Transverse colon (tissue), 4 donors: Measurements from ENCODE around the gene DOC2B. TPM values are rescaled to one million over a fixed set of nuclear protein-coding genes. Genes with fewer than 3 reads are reported as not detected.

Experiments
- DNase-seq: peaks from one replicate; pipeline ENCODE4 v3.0.0-alpha.2; 2019
- H3K27ac ChIP-seq, 4 donors: fragments of 200-600 bp; sonication (generic); 2 replicates each; pipeline ENCODE4 v1.5.1; 2016 to 2018; ENCODE audit warnings: inconsistent platforms in 4 of 4
- H3K27me3 ChIP-seq: fragments of 200-600 bp; sonication (generic); 2 replicates; pipeline ENCODE4 v1.5.1; 2017; ENCODE audit warnings: inconsistent platforms
- H3K36me3 ChIP-seq, 4 donors: fragments of 200-600 bp; sonication (generic); 2 replicates each; pipeline ENCODE4 v1.5.1; 2017 to 2019; ENCODE audit warnings: inconsistent platforms in 4 of 4
- H3K4me1 ChIP-seq, 4 donors: fragments of 200-600 bp; sonication (generic); 2 replicates each; pipeline ENCODE4 v1.5.1; 2017 to 2020; ENCODE audit warnings: inconsistent platforms in 4 of 4
- H3K4me3 ChIP-seq, 4 donors: fragments of 200-600 bp; sonication (generic); 1 replicate in 1 of 4; 2 replicates in 3 of 4; pipeline versions ENCODE4 v1.5.1 to v1.6.1; 2017 to 2019; ENCODE audit warnings: inconsistent platforms in 4 of 4
- H3K9me3 ChIP-seq, 2 donors: fragments of 200-600 bp; sonication (generic); 2 replicates each; pipeline ENCODE4 v1.5.1; 2017 to 2019; ENCODE audit warnings: inconsistent platforms in 2 of 2
- EP300 ChIP-seq: sonication (generic); formaldehyde crosslinking; IDR thresholded peaks from one replicate; pipeline ENCODE4 v1.6.1; 2017; ENCODE audit warnings: antibody characterized with exemption, low read depth
- POLR2A ChIP-seq: fragments of 450-650 bp; IDR thresholded peaks from one replicate; pipeline ENCODE4 v1.6.1; 2016; ENCODE audit warnings: antibody characterized with exemption, mild to moderate bottlenecking, moderate library complexity
- POLR2AphosphoS5 ChIP-seq, 3 donors: sonication (generic); formaldehyde crosslinking; IDR thresholded peaks; one replicate each; pipeline ENCODE4 v1.6.1; 2016; ENCODE audit warnings: antibody characterized with exemption in 3 of 3
- WGBS, 2 donors: methylation state at CpG; one replicate each; pipeline ENCODE4 v1.1.5; 2018; ENCODE audit warnings: low coverage in 1 of 2; 5-methylcytosine and 5-hydroxymethylcytosine counted together
- in situ Hi-C, 4 donors: fragments of 200-750 bp; cut with MboI; loops; one replicate each; pipeline versions ENCODE4 v1.15.0 to v1.15.1; 2017; ENCODE audit warnings: low sequenced_read_pairs in 3 of 4, low pct_ligation_motif_present in 1 of 4, low pct_unique_long_range_greater_than_20kb in 1 of 4
- intact Hi-C: fragments of 100-400 bp; cut with DNase I; formaldehyde crosslinking; loops from one replicate; pipeline ENCODE4 v1.15.1; 2023; ENCODE audit warnings: low total_unique reads
- total RNA-seq, 4 donors: library from RNA; depleted of rRNA; stranded (reverse); fragments of >200 nt; gene quantifications; one replicate each; pipeline ENCODE4 v1.1.0, GENCODE V29; 2016
- TF ChIP-seq, protein P1 (sequence below), 5 experiments: fragments of 200-600 bp in 3 of 5; fragments of 450-650 bp in 2 of 5; sonication (generic) in 3 of 5; IDR thresholded peaks; 1 replicate in 2 of 5; 2 replicates in 3 of 5; pipeline ENCODE4 v1.5.1; 2016 to 2017; ENCODE audit warnings: antibody characterized with exemption in 5 of 5, inconsistent platforms in 3 of 5, mild to moderate bottlenecking in 2 of 5, moderate library complexity in 1 of 5

The DOC2B gene
- total RNA-seq, 4 donors from 2014 or later = 1.8 to 11.6 (median 2.6) TPM

DNA sequence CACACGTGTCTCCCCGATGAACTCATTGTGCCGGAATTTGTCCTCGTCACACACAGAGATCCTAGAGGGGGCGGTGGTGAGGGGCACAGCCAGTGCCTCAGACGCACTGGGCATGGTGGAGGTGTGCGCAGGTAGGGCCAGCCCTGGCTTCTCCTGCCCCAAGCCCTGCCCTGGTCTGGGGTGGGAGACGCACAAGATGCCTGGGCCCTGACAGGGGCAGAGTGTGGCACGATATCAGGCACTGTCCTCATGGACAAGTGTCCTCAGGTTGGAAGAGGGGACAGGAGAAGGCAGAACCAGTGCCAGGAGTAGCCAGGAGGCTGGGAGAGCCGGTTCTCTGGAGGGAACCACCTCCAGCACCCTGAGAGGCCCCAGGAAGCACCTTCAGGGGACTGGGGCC lies 20.0 kb downstream of the DOC2B start:
- 87 to 100% methylated on average over 1 to 10 of the region's 10 CpGs for WGBS, 2 donors
- no peak for DNase-seq
- H3K27ac ChIP-seq = no peak overlapping the region
- no peaks in the 10 kb centered on the region for H3K9me3 ChIP-seq
- H3K36me3 ChIP-seq = no peaks in the 10 kb centered on the region
- H3K4me1 ChIP-seq = no peaks in the 10 kb centered on the region
- intact Hi-C loops (no loop called here), in situ Hi-C loops (no loop called here)
- H3K4me3 ChIP-seq = no peak overlapping the region
- TF ChIP-seq EP300 (no peak), POLR2AphosphoS5 (IDR thresholded peaks at IDR 0.05) (no peak), POLR2A (no peak)
- TF ChIP-seq, protein P1, sequence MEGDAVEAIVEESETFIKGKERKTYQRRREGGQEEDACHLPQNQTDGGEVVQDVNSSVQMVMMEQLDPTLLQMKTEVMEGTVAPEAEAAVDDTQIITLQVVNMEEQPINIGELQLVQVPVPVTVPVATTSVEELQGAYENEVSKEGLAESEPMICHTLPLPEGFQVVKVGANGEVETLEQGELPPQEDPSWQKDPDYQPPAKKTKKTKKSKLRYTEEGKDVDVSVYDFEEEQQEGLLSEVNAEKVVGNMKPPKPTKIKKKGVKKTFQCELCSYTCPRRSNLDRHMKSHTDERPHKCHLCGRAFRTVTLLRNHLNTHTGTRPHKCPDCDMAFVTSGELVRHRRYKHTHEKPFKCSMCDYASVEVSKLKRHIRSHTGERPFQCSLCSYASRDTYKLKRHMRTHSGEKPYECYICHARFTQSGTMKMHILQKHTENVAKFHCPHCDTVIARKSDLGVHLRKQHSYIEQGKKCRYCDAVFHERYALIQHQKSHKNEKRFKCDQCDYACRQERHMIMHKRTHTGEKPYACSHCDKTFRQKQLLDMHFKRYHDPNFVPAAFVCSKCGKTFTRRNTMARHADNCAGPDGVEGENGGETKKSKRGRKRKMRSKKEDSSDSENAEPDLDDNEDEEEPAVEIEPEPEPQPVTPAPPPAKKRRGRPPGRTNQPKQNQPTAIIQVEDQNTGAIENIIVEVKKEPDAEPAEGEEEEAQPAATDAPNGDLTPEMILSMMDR (IDR thresholded peaks at IDR 0.05) = no peak
- no peaks in the 10 kb centered on the region for H3K27me3 ChIP-seq

DNA sequence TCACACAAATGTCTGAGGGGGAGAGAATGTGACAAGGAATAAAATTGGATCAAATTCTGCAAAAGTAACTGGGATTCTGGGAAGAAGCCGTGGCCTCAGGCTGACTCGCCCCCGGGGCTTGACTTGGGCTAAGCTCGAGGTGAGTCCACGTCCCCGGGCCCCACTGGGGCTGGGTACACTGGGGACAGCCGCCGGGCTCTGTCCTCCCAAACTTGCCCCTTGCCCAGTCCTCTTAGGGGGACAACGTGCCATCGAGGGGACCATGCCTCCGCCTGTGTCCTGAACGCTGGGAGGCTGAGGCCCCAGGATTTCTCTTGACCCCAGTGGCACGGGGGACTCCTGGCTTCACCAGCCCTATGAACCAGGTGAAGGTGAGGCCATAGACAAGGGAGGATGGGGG lies 21.1 kb downstream of the DOC2B start:
- in situ Hi-C loops = no loop called here
- Histone ChIP-seq H3K4me3 (no peak overlapping the region), H3K4me1 (no peaks in the 10 kb centered on the region), H3K27ac (no peak overlapping the region), H3K27me3 (no peaks in the 10 kb centered on the region), H3K36me3 (no peaks in the 10 kb centered on the region), H3K9me3 (no peaks in the 10 kb centered on the region)
- TF ChIP-seq, protein P1 (IDR thresholded peaks at IDR 0.05) = no peak
- TF ChIP-seq EP300 (no peak), POLR2A (no peak), POLR2AphosphoS5 (IDR thresholded peaks at IDR 0.05) (no peak)
- 81 to 92% methylated on average over 10 to 13 of the region's 13 CpGs for WGBS, 2 donors
- DNase-seq = no peak
- intact Hi-C loops = no loop called here

DNA sequence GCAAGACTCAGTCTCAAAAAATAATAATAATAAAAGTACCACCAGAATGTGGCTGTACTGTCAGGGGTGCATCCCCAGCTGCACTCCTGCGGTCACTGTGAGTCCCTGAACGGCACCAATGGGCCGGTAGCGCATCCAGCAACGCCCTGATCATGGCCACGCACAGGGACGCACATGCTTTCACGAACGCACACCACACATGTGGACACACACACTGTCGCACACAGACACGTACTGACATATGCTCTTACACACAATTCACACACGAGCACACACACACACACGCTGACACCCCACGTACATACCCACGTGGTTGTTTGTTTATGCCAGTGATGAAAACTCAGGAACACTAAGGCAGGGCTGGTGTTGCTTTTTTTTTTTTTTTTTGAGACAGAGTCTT lies 21.8 kb downstream of the DOC2B start:
- WGBS, 2 donors = 82 to 89% methylated on average over 4 to 15 of the region's 15 CpGs
- Histone ChIP-seq H3K9me3 (no peaks in the 10 kb centered on the region), H3K27ac (no peak overlapping the region), H3K4me1 (no peaks in the 10 kb centered on the region), H3K27me3 (no peaks in the 10 kb centered on the region), H3K36me3 (no peaks in the 10 kb centered on the region), H3K4me3 (no peak overlapping the region)
- in situ Hi-C loops = no loop called here
- DNase-seq = no peak
- intact Hi-C loops = no loop called here
- TF ChIP-seq EP300 = no peak
- TF ChIP-seq, protein P1 (IDR thresholded peaks at IDR 0.05) = no peak
- no peak for TF ChIP-seq POLR2A
- TF ChIP-seq POLR2AphosphoS5 (IDR thresholded peaks at IDR 0.05) = no peak

DNA sequence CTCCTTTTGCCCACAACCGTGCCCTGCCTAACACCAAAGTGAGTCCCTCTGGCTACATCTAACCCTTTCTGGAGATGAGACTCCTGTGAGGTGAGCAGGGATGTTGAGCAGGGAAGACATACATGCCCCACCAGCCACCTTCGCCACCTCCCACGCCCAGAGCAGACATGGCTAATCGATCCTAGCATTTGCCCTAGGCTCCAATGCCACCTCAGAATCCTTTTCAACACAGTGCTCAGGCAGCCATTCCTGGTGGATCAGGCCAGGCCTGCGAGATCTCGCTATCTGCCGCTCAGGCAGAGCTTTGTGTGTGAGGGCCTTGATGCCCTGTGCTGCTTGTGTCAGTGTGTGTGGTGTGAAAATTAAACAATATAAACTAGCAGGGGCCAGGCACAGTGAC lies 23.1 kb downstream of the DOC2B start:
- Histone ChIP-seq H3K27me3 (no peaks in the 10 kb centered on the region), H3K36me3 (no peaks in the 10 kb centered on the region)
- 93 to 95% methylated on average over 3 to 7 of the region's 7 CpGs for WGBS, 2 donors

More for the DNA sequence above, 23.1 kb downstream of the DOC2B start:
- Histone ChIP-seq H3K27ac (no peak overlapping the region), H3K4me3 (no peak overlapping the region), H3K9me3 (no peaks in the 10 kb centered on the region), H3K4me1 (no peaks in the 10 kb centered on the region)
- intact Hi-C loops (no loop called here), in situ Hi-C loops (no loop called here)
- no peak for DNase-seq
- TF ChIP-seq EP300 = no peak
- TF ChIP-seq, protein P1 (IDR thresholded peaks at IDR 0.05) = no peak
